Activated B cell treated with CpG ODN at 0.5 μM for 24 hours (primary cell): ENCODE results near the gene MAMLD1. TPM values are rescaled to one million over a fixed set of nuclear protein-coding genes. Genes with fewer than 3 reads are reported as not detected.

Source experiments
- ATAC-seq: fragments of 200-7000 bp; cut with Tn5 transposase; one replicate; pipeline ENCODE4 v1.10.0; 2021; ENCODE audit warnings: low read depth, mild to moderate bottlenecking, moderate library complexity
- CTCF ChIA-PET: fragments of 350-600 bp; sonication (Branson Sonifier 250); formaldehyde crosslinking; loops from one replicate; lab custom pipeline; 2021; ENCODE audit warnings: antibody characterized with exemption; lab: Charles Lee
- POLR2A ChIA-PET: fragments of 350-600 bp; sonication (Branson Sonifier 250); formaldehyde crosslinking; loops from one replicate; lab custom pipeline; 2021; ENCODE audit warnings: antibody characterized with exemption; lab: Charles Lee
- DNase-seq: peaks from one replicate; pipeline ENCODE4 v3.0.0; 2022
- H3K27ac Mint-ChIP-seq: one replicate; pipeline ENCODE4 v1.8.0; 2020; ENCODE audit warnings: mixed read lengths
- H3K27me3 Mint-ChIP-seq: one replicate; pipeline ENCODE4 v1.8.0; 2021; ENCODE audit warnings: mixed read lengths
- H3K36me3 Mint-ChIP-seq: one replicate; pipeline ENCODE4 v1.8.0; 2021; ENCODE audit warnings: low read depth, mixed read lengths
- H3K4me1 Mint-ChIP-seq: one replicate; pipeline ENCODE4 v1.8.0; 2021; ENCODE audit warnings: mixed read lengths
- H3K4me3 Mint-ChIP-seq: one replicate; pipeline ENCODE4 v1.8.0; 2020; ENCODE audit warnings: mild to moderate bottlenecking, mixed read lengths
- H3K9me3 Mint-ChIP-seq: one replicate; pipeline ENCODE4 v1.8.0; 2020; ENCODE audit warnings: mixed read lengths
- CTCF ChIP-seq: fragments of 200-600 bp; IDR thresholded peaks from one replicate; pipeline ENCODE4 v1.8.0; 2022; ENCODE audit warnings: antibody characterized with exemption, mild to moderate bottlenecking
- intact Hi-C: fragments of 100-400 bp; cut with micrococcal nuclease; formaldehyde crosslinking; loops from one replicate; pipeline ENCODE4 v1.15.1; 2024
- total RNA-seq: library from RNA; stranded (reverse); gene quantifications from 2 replicates; pipeline ENCODE4 v1.2.3, GENCODE V29; 2022

Gene MAMLD1
- total RNA-seq, 1 donor from 2014 or later = 1.2 TPM

GRCh38 chrX:150454083-150454482, 91.0 kb downstream of the MAMLD1 start:
- Mint-ChIP-seq H3K4me3 (no peak overlapping the region), H3K27ac (no peak overlapping the region), H3K9me3 (no peaks in the 10 kb centered on the region), H3K27me3 (no peaks in the 10 kb centered on the region), H3K36me3 (no peaks in the 10 kb centered on the region), H3K4me1 (no peaks in the 10 kb centered on the region)
- ATAC-seq (no peak), DNase-seq (no peak)
- TF ChIP-seq CTCF = no peak
- intact Hi-C loops = no loop called here
- ChIA-PET POLR2A (no interaction called here), CTCF (no interaction called here)

- DNase-seq (no peak), ATAC-seq (no peak)
- Mint-ChIP-seq H3K36me3 (no peaks in the 10 kb centered on the region), H3K4me3 (no peak overlapping the region), H3K27ac (no peak overlapping the region), H3K27me3 (no peaks in the 10 kb centered on the region), H3K4me1 (no peaks in the 10 kb centered on the region), H3K9me3 (no peaks in the 10 kb centered on the region)
- intact Hi-C loops = no loop called here
- POLR2A ChIA-PET = no interaction called here
- TF ChIP-seq CTCF = no peak
- CTCF ChIA-PET = no interaction called here
These were observed 91.5 kb downstream of the MAMLD1 start for GRCh38 chrX:150454508-150455214.

- CTCF ChIA-PET = no interaction called here
- TF ChIP-seq CTCF = no peak
- Mint-ChIP-seq H3K27ac (no peak overlapping the region), H3K27me3 (no peaks in the 10 kb centered on the region), H3K9me3 (no peaks in the 10 kb centered on the region), H3K4me3 (no peak overlapping the region), H3K4me1 (no peaks in the 10 kb centered on the region), H3K36me3 (no peaks in the 10 kb centered on the region)
- DNase-seq (no peak), ATAC-seq (no peak)
- intact Hi-C loops = no loop called here
- POLR2A ChIA-PET = no interaction called here
These were observed 92.1 kb downstream of the MAMLD1 start for GRCh38 chrX:150455215-150455608.

GRCh38 chrX:150456466-150456865, 93.3 kb downstream of the MAMLD1 start:
- no peaks in the 10 kb centered on the region for H3K27me3 Mint-ChIP-seq
- H3K27ac Mint-ChIP-seq = no peak overlapping the region
- no peaks in the 10 kb centered on the region for H3K9me3 Mint-ChIP-seq
- TF ChIP-seq CTCF = no peak
- DNase-seq (no peak), ATAC-seq (no peak)
- no peaks in the 10 kb centered on the region for H3K36me3 Mint-ChIP-seq
- no peak overlapping the region for H3K4me3 Mint-ChIP-seq
- CTCF ChIA-PET = no interaction called here
- H3K4me1 Mint-ChIP-seq = no peaks in the 10 kb centered on the region
- intact Hi-C loops = no loop called here
- POLR2A ChIA-PET = no interaction called here

- ChIA-PET POLR2A (no interaction called here), CTCF (no interaction called here)
- H3K9me3 Mint-ChIP-seq = no peaks in the 10 kb centered on the region
- H3K4me3 Mint-ChIP-seq = no peak overlapping the region
- intact Hi-C loops = no loop called here
- no peaks in the 10 kb centered on the region for H3K27me3 Mint-ChIP-seq
- ATAC-seq = no peak
- H3K4me1 Mint-ChIP-seq = no peaks in the 10 kb centered on the region
- DNase-seq = no peak
- no peaks in the 10 kb centered on the region for H3K36me3 Mint-ChIP-seq
- no peak overlapping the region for H3K27ac Mint-ChIP-seq
- TF ChIP-seq CTCF = no peak
These were observed 93.8 kb downstream of the MAMLD1 start for GRCh38 chrX:150456941-150457340.
